Measurements from ENCODE around the gene ARHGAP26.

DNA sequence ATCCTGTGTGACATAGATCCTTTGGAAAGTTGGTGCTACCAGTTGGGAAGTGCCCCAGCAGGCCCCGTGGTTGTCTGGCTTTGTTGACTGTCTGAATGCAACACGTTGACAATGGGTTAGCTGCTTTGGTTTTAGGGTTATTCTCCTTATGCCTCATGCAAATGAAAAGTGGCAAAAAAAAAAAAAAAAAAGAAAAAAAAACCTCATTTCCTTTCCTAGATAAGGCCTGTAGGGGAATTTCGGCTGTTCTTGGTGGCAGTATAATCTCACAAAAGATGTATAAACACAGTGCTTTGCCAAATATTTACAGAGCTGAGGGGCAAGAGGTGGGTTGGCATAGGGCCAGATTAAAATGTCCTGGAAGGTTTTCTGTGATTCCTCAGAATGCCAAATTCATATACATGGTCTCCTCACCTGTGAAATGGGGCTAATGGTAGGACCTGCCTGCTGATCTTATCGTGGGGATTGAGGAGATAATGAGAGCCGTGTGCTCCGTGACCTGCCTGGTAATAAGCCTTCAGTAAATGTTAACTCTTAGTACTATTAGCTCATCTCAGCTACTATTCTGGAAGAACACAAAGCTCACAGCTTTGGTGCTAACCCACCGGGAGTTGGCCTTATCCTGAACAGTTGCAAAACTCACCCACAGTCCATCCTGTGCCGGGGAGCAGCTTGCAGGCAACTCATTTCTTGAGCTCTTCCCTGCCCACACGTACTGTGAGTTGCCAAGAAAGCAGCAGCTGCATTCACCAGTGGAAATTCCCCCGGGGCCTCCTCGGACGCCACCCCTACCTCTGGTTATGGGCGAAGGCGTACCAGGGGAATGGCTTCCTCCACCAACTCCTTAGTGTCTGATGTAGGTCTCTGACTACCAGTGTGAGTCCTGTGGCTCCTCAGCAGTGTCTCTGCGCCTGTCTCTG is 413.0 kb downstream of the ARHGAP26 start:
- TF ChIP-seq, protein P1, sequence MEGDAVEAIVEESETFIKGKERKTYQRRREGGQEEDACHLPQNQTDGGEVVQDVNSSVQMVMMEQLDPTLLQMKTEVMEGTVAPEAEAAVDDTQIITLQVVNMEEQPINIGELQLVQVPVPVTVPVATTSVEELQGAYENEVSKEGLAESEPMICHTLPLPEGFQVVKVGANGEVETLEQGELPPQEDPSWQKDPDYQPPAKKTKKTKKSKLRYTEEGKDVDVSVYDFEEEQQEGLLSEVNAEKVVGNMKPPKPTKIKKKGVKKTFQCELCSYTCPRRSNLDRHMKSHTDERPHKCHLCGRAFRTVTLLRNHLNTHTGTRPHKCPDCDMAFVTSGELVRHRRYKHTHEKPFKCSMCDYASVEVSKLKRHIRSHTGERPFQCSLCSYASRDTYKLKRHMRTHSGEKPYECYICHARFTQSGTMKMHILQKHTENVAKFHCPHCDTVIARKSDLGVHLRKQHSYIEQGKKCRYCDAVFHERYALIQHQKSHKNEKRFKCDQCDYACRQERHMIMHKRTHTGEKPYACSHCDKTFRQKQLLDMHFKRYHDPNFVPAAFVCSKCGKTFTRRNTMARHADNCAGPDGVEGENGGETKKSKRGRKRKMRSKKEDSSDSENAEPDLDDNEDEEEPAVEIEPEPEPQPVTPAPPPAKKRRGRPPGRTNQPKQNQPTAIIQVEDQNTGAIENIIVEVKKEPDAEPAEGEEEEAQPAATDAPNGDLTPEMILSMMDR (conservative IDR thresholded peaks at IDR 0.05 in 1 of 2, IDR thresholded peaks at IDR 0.05 in 1 of 2; ENCODE audit: low read depth in 1 of 2, low read length in 2 of 2), result no peak
- TF ChIP-seq EZH2 (IDR thresholded peaks at IDR 0.05; ENCODE audit: low read length, missing control alignments), result no peak
